Suppressor macrophage treated with lipopolysaccharide for 4 hours (primary cell): ENCODE data around the gene SPATA16.
"Not testable (repeated sequence)": the region's sequence is repeated elsewhere in the genome, so short reads cannot be mapped to it uniquely, and the experiment has no call there.

Experiments used
- DNase-seq: peaks from one replicate; pipeline ENCODE4 v3.0.0-alpha.2; 2020

Gene SPATA16

GRCh38 chr3:172869784-172870518 lies 271.1 kb downstream of the SPATA16 start:
- DNase-seq = no peak

- no peak for DNase-seq
Observed at GRCh38 chr3:172869368-172869771, 271.7 kb downstream of the SPATA16 start.

- DNase-seq = no peak
Observed at GRCh38 chr3:172868582-172869200, 272.3 kb downstream of the SPATA16 start.

- DNase-seq = not testable (repeated sequence)
Observed at GRCh38 chr3:172866726-172867350, 274.2 kb downstream of the SPATA16 start.

GRCh38 chr3:172859041-172859440 lies 282.0 kb downstream of the SPATA16 start:
- no peak for DNase-seq

GRCh38 chr3:172856795-172857742 lies 284.0 kb downstream of the SPATA16 start:
- DNase-seq = no peak

- no peak for DNase-seq
Observed at GRCh38 chr3:172855037-172855436, 286.0 kb downstream of the SPATA16 start.

- DNase-seq = peak; percentile 37
Observed at GRCh38 chr3:172853921-172854666, 286.9 kb downstream of the SPATA16 start.

- no peak for DNase-seq
Observed at GRCh38 chr3:172853005-172853404, 288.0 kb downstream of the SPATA16 start.

- DNase-seq = no peak
Observed at GRCh38 chr3:172848910-172849309, 292.1 kb downstream of the SPATA16 start.

- DNase-seq = no peak
Observed at GRCh38 chr3:172847292-172847691, 293.7 kb downstream of the SPATA16 start.

- no peak for DNase-seq
Observed at GRCh38 chr3:172846706-172847105, 294.3 kb downstream of the SPATA16 start.

GRCh38 chr3:172846103-172846561 lies 294.9 kb downstream of the SPATA16 start:
- DNase-seq = peak; percentile 34

- DNase-seq = no peak
Observed at GRCh38 chr3:172844428-172844827, 296.6 kb downstream of the SPATA16 start.

- no peak for DNase-seq
Observed at GRCh38 chr3:172840913-172841312, 300.1 kb downstream of the SPATA16 start.

- no peak for DNase-seq
Observed at GRCh38 chr3:172840463-172840862, 300.6 kb downstream of the SPATA16 start.

GRCh38 chr3:172839679-172840078 lies 301.4 kb downstream of the SPATA16 start:
- DNase-seq = no peak
